ENCODE measurements around the gene LMO1. TPM values are rescaled to one million over a fixed set of nuclear protein-coding genes. Genes with fewer than 3 reads are reported as not detected.

The LMO1 gene
- total RNA-seq, 4 donors from 2014 or later = not detected

DNA sequence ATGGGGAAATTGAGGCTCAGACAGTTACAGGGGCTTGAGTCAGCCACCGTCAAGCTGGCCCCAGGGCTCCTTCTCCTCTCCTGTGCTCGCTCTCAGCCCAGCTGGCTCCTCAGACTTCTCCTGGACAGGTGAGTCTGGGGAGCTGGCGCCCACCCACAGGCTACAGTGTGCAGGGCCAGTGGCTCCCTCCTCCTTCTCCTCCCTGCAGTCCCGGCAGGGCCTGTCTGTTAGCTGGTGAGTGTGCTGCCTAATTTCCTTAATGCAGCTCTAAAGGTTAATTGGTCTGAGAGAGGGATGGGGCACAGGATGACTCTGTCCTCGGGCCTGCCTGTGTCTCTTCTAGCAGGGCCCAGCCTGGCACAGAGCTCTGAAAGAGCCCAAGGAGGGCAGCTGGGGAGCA is 31.7 kb downstream of the LMO1 start:
- TF ChIP-seq, protein P1, sequence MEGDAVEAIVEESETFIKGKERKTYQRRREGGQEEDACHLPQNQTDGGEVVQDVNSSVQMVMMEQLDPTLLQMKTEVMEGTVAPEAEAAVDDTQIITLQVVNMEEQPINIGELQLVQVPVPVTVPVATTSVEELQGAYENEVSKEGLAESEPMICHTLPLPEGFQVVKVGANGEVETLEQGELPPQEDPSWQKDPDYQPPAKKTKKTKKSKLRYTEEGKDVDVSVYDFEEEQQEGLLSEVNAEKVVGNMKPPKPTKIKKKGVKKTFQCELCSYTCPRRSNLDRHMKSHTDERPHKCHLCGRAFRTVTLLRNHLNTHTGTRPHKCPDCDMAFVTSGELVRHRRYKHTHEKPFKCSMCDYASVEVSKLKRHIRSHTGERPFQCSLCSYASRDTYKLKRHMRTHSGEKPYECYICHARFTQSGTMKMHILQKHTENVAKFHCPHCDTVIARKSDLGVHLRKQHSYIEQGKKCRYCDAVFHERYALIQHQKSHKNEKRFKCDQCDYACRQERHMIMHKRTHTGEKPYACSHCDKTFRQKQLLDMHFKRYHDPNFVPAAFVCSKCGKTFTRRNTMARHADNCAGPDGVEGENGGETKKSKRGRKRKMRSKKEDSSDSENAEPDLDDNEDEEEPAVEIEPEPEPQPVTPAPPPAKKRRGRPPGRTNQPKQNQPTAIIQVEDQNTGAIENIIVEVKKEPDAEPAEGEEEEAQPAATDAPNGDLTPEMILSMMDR (IDR thresholded peaks at IDR 0.05) = no peak
- ATAC-seq (ENCODE audit: low FRiP score) (no peak), DNase-seq (ENCODE audit: low spot score) (no peak)

- DNase-seq (ENCODE audit: low spot score) = no peak
- TF ChIP-seq, protein P1 (IDR thresholded peaks at IDR 0.05) = no peak
Observed at GRCh38 chr11:8230921-8231847, 32.5 kb downstream of the LMO1 start.

DNA sequence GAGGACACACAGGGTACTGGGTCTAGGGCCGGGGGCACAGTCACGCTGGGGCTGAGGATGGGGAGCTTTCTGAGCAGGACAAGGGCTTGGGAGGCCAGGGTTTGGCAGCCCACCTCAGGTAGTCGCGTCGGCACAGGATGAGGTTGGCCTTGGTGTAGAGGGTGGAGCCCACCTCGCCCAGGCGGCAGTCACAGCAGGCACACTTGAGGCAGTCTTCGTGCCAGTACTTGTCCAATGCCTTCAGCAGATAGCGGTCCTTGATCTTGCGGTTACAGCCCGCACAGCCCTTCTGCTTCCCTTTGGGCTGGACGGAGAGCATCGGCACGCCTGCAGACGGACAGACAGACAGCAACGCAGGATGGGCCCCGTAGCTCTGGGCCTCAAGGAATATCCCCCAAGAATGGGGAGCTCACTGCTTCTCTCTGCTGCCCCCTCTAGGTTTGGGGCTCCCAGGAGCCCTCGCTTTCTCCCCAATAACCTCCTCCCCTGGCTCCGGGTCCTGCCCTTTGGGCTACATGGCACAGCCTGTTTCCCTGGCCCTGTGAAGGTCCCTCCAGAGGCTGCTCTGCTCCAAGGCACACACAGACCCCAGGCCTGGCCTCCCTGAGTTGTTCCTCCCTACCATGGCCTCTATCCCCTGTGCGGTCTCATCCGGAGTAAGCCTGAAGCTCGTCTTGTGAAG is 33.4 kb downstream of the LMO1 start:
- DNase-seq (ENCODE audit: low spot score) (no peak), ATAC-seq (ENCODE audit: low FRiP score) (no peak)
- TF ChIP-seq, protein P1 (IDR thresholded peaks at IDR 0.05) = no peak

More at GRCh38 chr11:8230921-8231847, 32.5 kb downstream of the LMO1 start:
- ATAC-seq (ENCODE audit: low FRiP score) = no peak

DNA sequence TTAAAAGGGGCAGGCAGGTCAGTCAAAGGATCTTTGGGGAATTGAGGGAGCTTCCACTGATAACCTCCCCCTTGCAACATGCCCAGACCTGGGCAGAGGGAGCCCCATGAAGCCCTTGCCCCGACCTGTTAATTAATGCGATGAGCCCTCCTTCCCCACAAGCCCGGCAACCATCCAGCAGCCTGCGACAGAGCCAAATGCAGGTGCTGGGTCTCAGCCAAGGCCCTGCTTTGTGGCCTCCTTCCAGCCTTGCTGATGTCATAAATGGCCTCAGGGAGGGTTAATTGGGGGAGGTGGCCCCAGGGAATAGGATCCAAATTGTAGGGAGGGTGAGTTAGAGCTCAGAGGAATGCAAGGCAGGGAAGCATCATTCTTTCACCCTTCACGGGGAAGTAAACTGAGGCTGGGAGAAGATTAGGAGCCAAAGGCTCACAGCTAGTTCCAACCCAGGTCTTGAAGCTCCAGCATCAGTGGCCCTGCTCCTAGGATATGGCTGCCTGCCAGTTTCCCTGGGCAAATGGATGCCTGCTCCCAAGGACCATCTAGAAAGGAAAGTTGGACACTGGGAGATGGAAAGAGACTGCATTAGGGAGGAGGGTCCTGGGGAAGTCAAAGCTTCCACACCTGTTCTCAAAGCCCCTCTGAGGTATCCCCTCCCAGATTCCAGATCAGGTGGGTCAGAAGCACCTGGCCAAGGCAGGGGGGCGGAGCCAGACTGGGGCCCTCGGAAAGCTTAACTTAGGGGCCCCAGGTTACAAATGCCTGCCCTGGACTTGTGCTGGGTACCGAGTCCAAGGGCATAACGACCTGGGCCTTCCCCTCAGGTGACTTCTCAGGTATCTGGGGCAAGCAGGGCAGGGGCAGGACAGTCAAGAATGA is 34.1 kb downstream of the LMO1 start:
- TF ChIP-seq, protein P1 (IDR thresholded peaks at IDR 0.05) = no peak
- no peak for ATAC-seq (ENCODE audit: low FRiP score)
- DNase-seq (ENCODE audit: low spot score) = no peak

DNA sequence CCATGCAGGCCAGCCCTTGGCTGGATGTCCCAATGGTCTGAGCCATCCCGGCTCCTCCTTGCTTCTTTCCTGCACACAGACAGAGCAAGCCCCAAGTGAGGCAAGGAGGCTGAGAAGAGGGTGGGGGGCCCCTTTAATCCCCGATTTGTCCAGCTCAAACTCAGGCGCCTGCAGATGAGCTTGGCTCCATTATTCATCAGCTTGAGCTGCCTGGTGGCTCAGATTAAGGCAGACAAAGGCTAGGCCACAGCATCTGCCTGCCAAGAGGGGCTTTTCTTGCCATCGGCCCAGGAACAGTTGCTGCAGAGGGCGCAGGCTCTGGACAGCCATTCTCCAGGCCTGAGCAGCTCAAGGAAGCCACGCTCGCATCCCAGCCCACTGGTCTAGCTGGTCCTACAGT is 35.4 kb downstream of the LMO1 start:
- ATAC-seq (ENCODE audit: low FRiP score) = no peak
- TF ChIP-seq, protein P1 (IDR thresholded peaks at IDR 0.05) = no peak
- DNase-seq (ENCODE audit: low spot score) = no peak
